ENCODE results near the gene PEF1. TPM values are rescaled to one million over a fixed set of nuclear protein-coding genes. Genes with fewer than 3 reads are reported as not detected.

PEF1 gene
- total RNA-seq, 1 experiment from 2014 or later = 40.3 TPM

DNA sequence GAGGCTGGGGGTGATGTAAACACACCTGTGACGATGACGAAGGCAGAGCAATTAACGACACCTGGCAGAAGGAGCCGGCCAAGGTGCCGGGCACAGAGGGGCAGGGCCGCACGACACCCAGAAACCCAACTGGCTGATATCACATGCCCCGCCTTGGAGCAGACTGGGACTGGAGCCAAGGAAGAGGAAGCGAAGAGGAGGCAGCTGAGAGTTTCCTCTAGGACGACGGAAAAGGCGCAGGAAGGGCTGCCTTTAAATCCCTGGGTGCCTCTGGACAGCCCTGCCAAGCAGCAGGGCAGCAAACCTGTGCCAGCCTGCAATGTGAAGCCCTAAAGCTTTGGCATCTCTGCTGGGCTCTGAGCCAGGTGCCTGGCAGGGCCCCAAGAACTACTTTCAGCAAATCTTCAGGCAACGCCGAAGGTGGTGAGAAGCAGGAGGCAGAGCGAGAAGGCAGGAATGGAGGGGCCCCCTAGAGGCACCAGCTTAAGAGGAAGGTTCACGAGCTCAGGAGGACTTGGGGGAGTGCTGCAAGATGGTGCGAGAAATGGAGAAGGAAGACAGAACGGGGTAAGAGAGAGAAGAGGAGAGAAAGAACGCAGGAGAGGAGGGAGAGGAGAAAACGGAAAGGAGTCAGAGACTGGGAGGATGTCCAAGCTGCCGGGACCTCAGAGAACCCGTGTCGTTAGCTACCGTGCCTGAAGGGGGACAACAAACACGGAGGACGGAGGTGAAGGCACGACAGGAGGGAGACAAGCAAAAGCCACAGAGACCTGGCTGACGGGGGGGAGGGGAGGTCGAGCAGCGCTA, 25.3 kb upstream of the PEF1 start:
- DNase-seq = peak; percentile 59

More for the DNA sequence above, 25.3 kb upstream of the PEF1 start:
- H2BK5ac ChIP-seq (ENCODE audit: insufficient read length, low read length) = no peak overlapping the region
- H2AFZ ChIP-seq (ENCODE audit: low read length) = no peak overlapping the region
- TF ChIP-seq, protein P1, sequence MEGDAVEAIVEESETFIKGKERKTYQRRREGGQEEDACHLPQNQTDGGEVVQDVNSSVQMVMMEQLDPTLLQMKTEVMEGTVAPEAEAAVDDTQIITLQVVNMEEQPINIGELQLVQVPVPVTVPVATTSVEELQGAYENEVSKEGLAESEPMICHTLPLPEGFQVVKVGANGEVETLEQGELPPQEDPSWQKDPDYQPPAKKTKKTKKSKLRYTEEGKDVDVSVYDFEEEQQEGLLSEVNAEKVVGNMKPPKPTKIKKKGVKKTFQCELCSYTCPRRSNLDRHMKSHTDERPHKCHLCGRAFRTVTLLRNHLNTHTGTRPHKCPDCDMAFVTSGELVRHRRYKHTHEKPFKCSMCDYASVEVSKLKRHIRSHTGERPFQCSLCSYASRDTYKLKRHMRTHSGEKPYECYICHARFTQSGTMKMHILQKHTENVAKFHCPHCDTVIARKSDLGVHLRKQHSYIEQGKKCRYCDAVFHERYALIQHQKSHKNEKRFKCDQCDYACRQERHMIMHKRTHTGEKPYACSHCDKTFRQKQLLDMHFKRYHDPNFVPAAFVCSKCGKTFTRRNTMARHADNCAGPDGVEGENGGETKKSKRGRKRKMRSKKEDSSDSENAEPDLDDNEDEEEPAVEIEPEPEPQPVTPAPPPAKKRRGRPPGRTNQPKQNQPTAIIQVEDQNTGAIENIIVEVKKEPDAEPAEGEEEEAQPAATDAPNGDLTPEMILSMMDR (conservative IDR thresholded peaks at IDR 0.05) = peak; percentile 28; the same call in 1 of the 3 replicates
- H2BK120ac ChIP-seq (ENCODE audit: low read depth, low read length, poor library complexity, severe bottlenecking) = no peak overlapping the region
- no peak overlapping the region for H3T11ph ChIP-seq (ENCODE audit: low read length)
- Mint-ChIP-seq H3K27me3 (ENCODE audit: low read depth) (peaks cover 2% of the 10 kb centered on the region), H3K4me1 (peaks cover 27 to 32% of the 10 kb centered on the region in 2 experiments), H3K36me3 (ENCODE audit: insufficient read depth in 1 of 3, low read depth in 3 of 3) (no peaks in the 10 kb centered on the region), H3K9me3 (no peaks in the 10 kb centered on the region; a peak in 1 of 5 replicates), H3K4me3 (peak overlapping the region; percentile 39 to 43; a peak in 4 of 5 replicates), H3K27ac (peak overlapping the region in 1 of 3 experiments; percentile 1; a peak in 2 of 7 replicates)
- H2BK12ac ChIP-seq (ENCODE audit: insufficient read length, low read depth, low read length) = no peak overlapping the region
- peak overlapping the region; percentile 23 for H4K8ac ChIP-seq (replicated peaks; ENCODE audit: insufficient read length, low read depth, low read length)
- no peak overlapping the region for H3K9ac ChIP-seq (ENCODE audit: extremely low read depth, insufficient read length, low read length)
- H3K4ac ChIP-seq (ENCODE audit: low read depth, low read length) = no peak overlapping the region
- H4K20me1 ChIP-seq (ENCODE audit: control insufficient read depth, insufficient read depth, insufficient read length) = no peaks in the 10 kb centered on the region
- H3K56ac ChIP-seq (ENCODE audit: insufficient read length, low read depth, low read length) = no peak overlapping the region
- no peak overlapping the region for H3K27ac ChIP-seq (ENCODE audit: insufficient read length, low read depth, low read length)
- H3K18ac ChIP-seq (ENCODE audit: insufficient read length, low read depth, low read length) = peak overlapping the region; percentile 34
- no peaks in the 10 kb centered on the region for H3K27me3 ChIP-seq (ENCODE audit: insufficient read depth, low read length)
- no peak overlapping the region for H2BK20ac ChIP-seq (ENCODE audit: low read depth, low read length, poor library complexity, severe bottlenecking)
- H2AK5ac ChIP-seq (ENCODE audit: insufficient read length, low read length) = no peak overlapping the region
- peak overlapping the region; percentile 41; the same call in 1 of the 2 replicates for H3K14ac ChIP-seq (ENCODE audit: insufficient read depth, low read length)
- no peaks in the 10 kb centered on the region for H3K79me1 ChIP-seq (ENCODE audit: insufficient read depth, low read depth, low read length, poor library complexity, severe bottlenecking)
- no peaks in the 10 kb centered on the region; the same call in 1 of the 2 replicates for H3K4me1 ChIP-seq (ENCODE audit: insufficient read depth, low read length)
- no peak overlapping the region for H2BK15ac ChIP-seq (ENCODE audit: low read depth, low read length)
- H3K79me2 ChIP-seq (ENCODE audit: insufficient read depth, low read length) = no peaks in the 10 kb centered on the region
- peak overlapping the region; percentile 27 for H3K4me2 ChIP-seq (ENCODE audit: insufficient read depth, insufficient read length, low read length)
- no CpG with 5 or more reads among the region's 30 CpGs for WGBS (ENCODE audit: extremely low coverage, insufficient read length, low lambda C conversion rate)
- H4K91ac ChIP-seq (ENCODE audit: insufficient read length, low read depth, low read length) = no peak overlapping the region
- no peak overlapping the region for H3K23ac ChIP-seq (ENCODE audit: insufficient read length, low read depth, low read length)
- H3K9me3 ChIP-seq (ENCODE audit: control insufficient read depth, low read depth, low read length) = no peaks in the 10 kb centered on the region
- no peaks in the 10 kb centered on the region for H3K23me2 ChIP-seq (ENCODE audit: insufficient read length, low read depth, low read length, poor library complexity, severe bottlenecking)
- H4K5ac ChIP-seq (ENCODE audit: insufficient read length, low read depth, low read length) = no peak overlapping the region
